ENCODE data around the gene BPNT1.
A peak's percentile ranks its signal among the peaks of the same experiment; 100 is the strongest.
"Not testable (repeated sequence)": the region's sequence is repeated elsewhere in the genome, so short reads cannot be mapped to it uniquely, and the experiment has no call there.

BPNT1 gene

GRCh38 chr1:220077887-220078286 is 11.7 kb downstream of the BPNT1 start:
- no peak for DNase-seq (ENCODE audit: low spot score)

GRCh38 chr1:220076861-220077762 is 12.5 kb downstream of the BPNT1 start:
- DNase-seq (ENCODE audit: low spot score) = no peak

- DNase-seq (ENCODE audit: low spot score) = no peak
These were observed 22.1 kb downstream of the BPNT1 start for GRCh38 chr1:220067269-220068204.

DNA sequence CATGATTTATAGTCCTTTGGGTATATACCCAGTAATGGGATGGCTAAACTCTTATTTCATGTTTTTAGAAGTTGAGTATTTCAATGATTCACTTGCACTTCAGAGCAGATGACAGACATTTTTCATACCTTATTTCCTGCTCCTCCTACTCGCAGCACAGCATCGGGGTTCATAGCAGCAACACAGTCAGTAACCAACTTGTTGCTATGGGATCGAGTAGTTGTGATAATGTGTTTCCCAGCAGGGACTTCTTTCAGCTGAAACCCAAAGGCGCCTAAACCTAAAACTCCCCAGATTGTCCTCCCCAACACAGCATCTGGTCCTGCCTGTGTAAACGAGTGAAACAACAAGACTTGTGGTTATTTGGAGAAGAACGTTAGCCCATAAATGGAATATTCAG is 27.0 kb downstream of the BPNT1 start:
- no peak for DNase-seq (ENCODE audit: low spot score)

- DNase-seq (ENCODE audit: low spot score) = no peak
These were observed 28.7 kb downstream of the BPNT1 start for GRCh38 chr1:220060876-220061275.

- no peak for DNase-seq (ENCODE audit: low spot score)
These were observed 33.2 kb downstream of the BPNT1 start for GRCh38 chr1:220056374-220056773.

DNA sequence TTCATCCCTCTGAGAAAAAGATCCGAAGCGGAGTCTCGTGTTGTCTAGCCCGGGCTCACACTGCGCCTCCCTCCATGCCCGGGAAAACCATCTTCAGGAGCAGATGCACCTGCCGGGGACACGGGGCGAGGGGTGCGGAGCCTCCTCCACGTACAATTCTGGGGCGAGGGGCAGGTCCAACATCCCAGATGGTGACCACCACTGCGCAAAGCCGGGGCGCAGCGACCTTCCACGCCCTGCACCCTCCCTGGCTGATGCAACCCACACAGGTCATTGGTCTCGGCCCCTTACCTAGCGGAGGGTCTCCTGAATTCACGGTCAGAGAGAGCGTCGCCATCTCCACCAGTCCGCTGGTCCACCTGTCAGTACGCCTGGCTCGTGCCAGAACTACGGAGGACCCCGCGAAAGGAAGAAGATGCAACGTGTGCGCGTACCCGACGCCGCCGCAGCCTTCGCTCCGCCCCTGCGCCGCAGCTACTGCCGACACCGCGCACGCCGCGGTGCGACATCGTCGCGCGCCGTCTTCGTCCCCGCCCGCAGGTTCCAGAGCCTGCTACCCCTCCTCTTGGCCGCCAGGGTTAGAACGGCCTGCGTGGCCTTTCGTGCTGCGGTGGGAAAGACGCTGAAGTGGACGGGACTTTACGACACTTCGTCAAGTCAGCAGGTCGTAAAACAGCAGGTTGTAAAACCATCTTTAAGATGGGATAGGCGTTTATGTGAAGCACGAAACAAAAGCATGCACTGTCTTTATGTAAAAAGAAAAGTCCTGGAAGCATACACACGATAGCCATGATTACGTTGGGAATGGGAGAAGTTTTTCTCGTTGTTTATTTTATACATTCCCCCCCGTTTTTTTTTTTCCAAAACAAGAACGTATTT is 43.3 kb downstream of the BPNT1 start, which contains the start of gene EPRS1:
Gene EPRS1 (minus strand): TSS at position 454 of the 879 bp plus-strand sequence. CDS start 117 bp downstream, at position 337.
- DNase-seq (ENCODE audit: low spot score) = peak; percentile 92

- peak; percentile 50 for DNase-seq (ENCODE audit: low spot score)
These were observed 44.1 kb downstream of the BPNT1 start for GRCh38 chr1:220045356-220046051.

- DNase-seq (ENCODE audit: low spot score) = no peak
These were observed 44.8 kb downstream of the BPNT1 start for GRCh38 chr1:220044678-220045355.

DNA sequence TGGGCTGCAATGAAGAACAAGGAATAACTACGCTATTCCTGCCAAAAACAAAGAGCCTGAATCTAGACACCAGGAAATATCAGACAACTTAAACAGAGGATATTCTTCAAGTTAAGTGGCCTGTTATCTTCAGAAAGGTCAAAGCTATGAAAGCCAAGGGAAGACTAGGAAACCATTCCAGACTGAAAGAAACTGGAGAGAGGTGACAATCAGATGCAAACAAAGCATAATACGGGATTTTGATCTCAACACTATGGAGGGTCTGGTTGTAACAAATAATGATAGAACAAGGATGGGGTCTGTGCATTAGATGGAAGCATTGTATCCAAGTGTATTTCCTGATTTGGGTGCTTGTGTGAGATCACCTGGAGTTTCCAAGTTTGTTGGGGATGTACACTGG is 45.9 kb downstream of the BPNT1 start:
- DNase-seq (ENCODE audit: low spot score) = no peak

GRCh38 chr1:220040028-220040596 is 49.5 kb downstream of the BPNT1 start:
- no peak for DNase-seq (ENCODE audit: low spot score)

DNA sequence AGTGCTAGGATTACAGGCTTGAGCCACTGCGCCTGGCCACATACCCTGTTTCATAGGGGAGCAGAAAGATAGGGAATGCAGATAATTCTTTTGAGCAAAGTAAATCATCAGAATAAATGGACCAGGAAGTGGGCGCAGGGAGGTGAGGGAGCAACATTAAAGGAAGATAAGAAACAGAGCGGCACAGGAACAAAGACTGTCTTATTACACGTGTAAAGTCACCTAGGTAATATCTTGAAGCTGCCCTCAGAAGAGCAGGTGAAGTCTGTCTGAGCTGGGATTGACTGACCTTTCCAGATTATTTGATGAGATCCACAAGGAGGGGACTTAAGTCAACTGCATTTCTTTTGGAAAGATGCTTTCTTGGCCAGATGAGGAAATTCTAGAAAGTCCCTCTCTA is 50.9 kb downstream of the BPNT1 start:
- DNase-seq (ENCODE audit: low spot score) = no peak

GRCh38 chr1:220037810-220038209 is 51.8 kb downstream of the BPNT1 start:
- not testable (repeated sequence) for DNase-seq (ENCODE audit: low spot score)

DNA sequence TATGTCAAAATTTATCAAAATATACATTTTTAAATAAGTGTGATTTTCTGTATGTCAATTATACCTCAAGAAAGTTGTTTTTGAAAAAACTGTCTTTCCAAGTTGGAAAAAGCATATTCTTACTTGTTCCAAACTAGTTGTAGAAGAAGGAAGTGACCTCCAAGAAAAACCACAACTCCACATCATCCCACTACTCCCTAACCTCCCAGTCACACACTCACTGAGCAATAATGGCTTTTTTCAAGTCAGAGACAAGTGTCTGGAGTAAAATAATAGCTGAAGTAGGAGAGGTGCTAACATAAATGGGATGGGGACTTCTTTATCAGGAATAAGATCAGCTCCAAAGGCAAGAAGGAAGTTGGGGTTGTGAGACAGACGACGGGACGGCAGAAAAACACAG is 56.7 kb downstream of the BPNT1 start:
- DNase-seq (ENCODE audit: low spot score) = no peak

DNA sequence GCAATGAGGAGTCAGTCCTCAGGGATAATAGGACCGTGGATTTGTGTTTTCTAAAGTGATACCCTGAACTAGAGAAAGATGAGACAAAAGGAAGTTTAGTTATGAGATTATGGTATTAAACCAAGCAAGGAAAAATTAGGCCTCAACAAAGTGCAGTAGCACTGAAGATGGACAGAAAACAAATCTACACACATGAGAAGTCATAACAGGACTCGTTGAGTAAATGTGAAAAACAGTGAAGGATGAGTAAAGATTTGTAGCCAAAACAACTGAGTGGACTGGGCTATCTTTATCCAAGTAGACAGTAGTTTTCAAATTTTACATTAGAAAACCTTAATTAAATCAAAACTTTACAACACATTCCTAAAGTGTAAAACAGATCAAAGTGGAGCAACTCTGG is 58.3 kb downstream of the BPNT1 start:
- no peak for DNase-seq (ENCODE audit: low spot score)

GRCh38 chr1:220028346-220028895 is 61.2 kb downstream of the BPNT1 start:
- DNase-seq (ENCODE audit: low spot score) = no peak

DNA sequence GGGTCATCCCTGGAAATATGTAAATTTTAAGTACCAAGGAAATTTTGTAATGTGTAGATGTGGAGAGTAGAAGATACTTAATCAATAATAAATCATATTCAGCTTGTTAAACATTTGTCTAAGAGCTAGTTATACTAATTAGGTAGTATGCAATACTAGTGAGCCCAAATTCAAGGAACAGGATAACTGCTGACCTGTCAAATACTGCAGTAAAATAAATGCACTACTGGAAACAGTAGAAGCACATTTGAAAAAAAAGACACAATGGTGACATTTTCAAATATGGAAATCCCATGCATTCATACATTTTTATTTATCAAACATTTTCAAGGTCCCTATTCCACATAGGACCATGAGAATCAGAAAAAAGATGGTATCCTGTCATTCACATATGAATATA is 70.5 kb downstream of the BPNT1 start:
- DNase-seq (ENCODE audit: low spot score) = no peak

GRCh38 chr1:220013497-220013896 is 76.1 kb downstream of the BPNT1 start:
- DNase-seq (ENCODE audit: low spot score) = no peak

- no peak for DNase-seq (ENCODE audit: low spot score)
These were observed 77.3 kb downstream of the BPNT1 start for GRCh38 chr1:220012259-220012658.

GRCh38 chr1:220011620-220012019 is 78.0 kb downstream of the BPNT1 start:
- no peak for DNase-seq (ENCODE audit: low spot score)
